Measurements from ENCODE around the gene FZD2.

The FZD2 gene

GRCh38 chr17:44540246-44541084 is 16.8 kb upstream of the FZD2 start:
- H4K20me1 ChIP-seq (ENCODE audit: insufficient read depth, low read length): no peaks in the 10 kb centered on the region
- no peaks in the 10 kb centered on the region for H3K36me3 ChIP-seq (ENCODE audit: insufficient read depth, low read length)
- no peaks in the 10 kb centered on the region for H3K79me2 ChIP-seq (ENCODE audit: insufficient read depth, low read length)
- no peak overlapping the region for H3K4me2 ChIP-seq (ENCODE audit: insufficient read depth, low read length)
- no peak for TF ChIP-seq EZH2 (IDR thresholded peaks at IDR 0.05; ENCODE audit: borderline replicate concordance, low read depth, low read length, severe bottlenecking)
- TF ChIP-seq, protein P1, sequence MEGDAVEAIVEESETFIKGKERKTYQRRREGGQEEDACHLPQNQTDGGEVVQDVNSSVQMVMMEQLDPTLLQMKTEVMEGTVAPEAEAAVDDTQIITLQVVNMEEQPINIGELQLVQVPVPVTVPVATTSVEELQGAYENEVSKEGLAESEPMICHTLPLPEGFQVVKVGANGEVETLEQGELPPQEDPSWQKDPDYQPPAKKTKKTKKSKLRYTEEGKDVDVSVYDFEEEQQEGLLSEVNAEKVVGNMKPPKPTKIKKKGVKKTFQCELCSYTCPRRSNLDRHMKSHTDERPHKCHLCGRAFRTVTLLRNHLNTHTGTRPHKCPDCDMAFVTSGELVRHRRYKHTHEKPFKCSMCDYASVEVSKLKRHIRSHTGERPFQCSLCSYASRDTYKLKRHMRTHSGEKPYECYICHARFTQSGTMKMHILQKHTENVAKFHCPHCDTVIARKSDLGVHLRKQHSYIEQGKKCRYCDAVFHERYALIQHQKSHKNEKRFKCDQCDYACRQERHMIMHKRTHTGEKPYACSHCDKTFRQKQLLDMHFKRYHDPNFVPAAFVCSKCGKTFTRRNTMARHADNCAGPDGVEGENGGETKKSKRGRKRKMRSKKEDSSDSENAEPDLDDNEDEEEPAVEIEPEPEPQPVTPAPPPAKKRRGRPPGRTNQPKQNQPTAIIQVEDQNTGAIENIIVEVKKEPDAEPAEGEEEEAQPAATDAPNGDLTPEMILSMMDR (IDR thresholded peaks at IDR 0.05; ENCODE audit: borderline replicate concordance, extremely low read depth, low read length, poor library complexity, severe bottlenecking): no peak
- no peaks in the 10 kb centered on the region for H3K4me1 ChIP-seq (ENCODE audit: insufficient read depth, low read length)
- no peaks in the 10 kb centered on the region for H3K9me3 ChIP-seq (ENCODE audit: insufficient read depth, low read length, severe bottlenecking)
- no peak overlapping the region for H3K9ac ChIP-seq (ENCODE audit: low read depth, low read length)
- ATAC-seq (ENCODE audit: insufficient read depth, low read depth) (no peak), DNase-seq (no peak)
- H2AFZ ChIP-seq (ENCODE audit: low read depth, low read length): no peak overlapping the region
- no peak overlapping the region for H3K27ac ChIP-seq (ENCODE audit: low read length)
- H3K4me3 ChIP-seq (ENCODE audit: low read depth in 1 of 2, low read length in 2 of 2): no peak overlapping the region
- H3K27me3 ChIP-seq (ENCODE audit: insufficient read depth, low read length, poor library complexity): no peaks in the 10 kb centered on the region

DNA sequence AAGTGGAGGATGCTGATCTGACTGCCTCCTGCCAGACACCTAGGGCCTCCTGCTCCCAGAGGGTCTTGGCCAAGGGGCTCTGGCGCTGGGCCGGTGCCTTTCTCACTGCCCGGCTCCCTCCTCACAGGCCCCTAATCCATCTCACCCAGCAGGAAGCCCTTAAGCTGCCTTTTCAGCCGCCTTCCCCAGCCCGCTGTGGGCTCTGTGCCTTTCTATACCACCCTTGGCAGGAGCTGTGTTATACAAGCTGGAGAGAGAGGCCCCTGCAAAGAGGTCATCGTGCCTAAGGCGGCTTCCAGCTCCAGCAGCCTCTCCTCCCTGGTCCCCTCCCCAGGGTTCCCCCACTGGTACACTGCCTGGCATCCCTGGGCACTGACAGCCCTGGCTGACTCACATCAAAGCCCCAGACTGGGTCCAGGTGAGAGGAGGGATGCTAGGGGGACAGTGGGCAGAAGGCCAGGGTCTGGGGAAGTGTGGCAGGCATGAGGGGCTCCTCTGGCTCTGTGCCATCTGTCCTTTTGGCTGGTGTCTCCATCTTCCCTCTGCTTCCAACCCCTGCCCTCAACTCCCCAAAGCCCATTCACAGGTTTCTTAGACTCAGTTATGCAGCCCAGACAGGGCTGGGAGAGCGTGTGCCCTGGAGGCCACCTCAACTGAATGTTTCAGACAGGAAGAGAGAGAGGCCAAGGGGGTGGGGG is 15.3 kb upstream of the FZD2 start:
- Histone ChIP-seq H4K20me1 (ENCODE audit: insufficient read depth, low read length) (no peaks in the 10 kb centered on the region), H3K27ac (ENCODE audit: low read length) (no peak overlapping the region), H3K79me2 (ENCODE audit: insufficient read depth, low read length) (no peaks in the 10 kb centered on the region), H2AFZ (ENCODE audit: low read depth, low read length) (no peak overlapping the region), H3K9ac (ENCODE audit: low read depth, low read length) (no peak overlapping the region), H3K4me1 (ENCODE audit: insufficient read depth, low read length) (no peaks in the 10 kb centered on the region), H3K27me3 (ENCODE audit: insufficient read depth, low read length, poor library complexity) (no peaks in the 10 kb centered on the region), H3K4me2 (ENCODE audit: insufficient read depth, low read length) (no peak overlapping the region), H3K36me3 (ENCODE audit: insufficient read depth, low read length) (no peaks in the 10 kb centered on the region), H3K4me3 (ENCODE audit: low read depth in 1 of 2, low read length in 2 of 2) (no peak overlapping the region), H3K9me3 (ENCODE audit: insufficient read depth, low read length, severe bottlenecking) (no peaks in the 10 kb centered on the region)
- TF ChIP-seq, protein P1 (IDR thresholded peaks at IDR 0.05; ENCODE audit: borderline replicate concordance, extremely low read depth, low read length, poor library complexity, severe bottlenecking): no peak
- TF ChIP-seq EZH2 (IDR thresholded peaks at IDR 0.05; ENCODE audit: borderline replicate concordance, low read depth, low read length, severe bottlenecking): no peak
- ATAC-seq (ENCODE audit: insufficient read depth, low read depth) (peak; percentile 39; the same call in 1 of the 3 replicates), DNase-seq (no peak)

DNA sequence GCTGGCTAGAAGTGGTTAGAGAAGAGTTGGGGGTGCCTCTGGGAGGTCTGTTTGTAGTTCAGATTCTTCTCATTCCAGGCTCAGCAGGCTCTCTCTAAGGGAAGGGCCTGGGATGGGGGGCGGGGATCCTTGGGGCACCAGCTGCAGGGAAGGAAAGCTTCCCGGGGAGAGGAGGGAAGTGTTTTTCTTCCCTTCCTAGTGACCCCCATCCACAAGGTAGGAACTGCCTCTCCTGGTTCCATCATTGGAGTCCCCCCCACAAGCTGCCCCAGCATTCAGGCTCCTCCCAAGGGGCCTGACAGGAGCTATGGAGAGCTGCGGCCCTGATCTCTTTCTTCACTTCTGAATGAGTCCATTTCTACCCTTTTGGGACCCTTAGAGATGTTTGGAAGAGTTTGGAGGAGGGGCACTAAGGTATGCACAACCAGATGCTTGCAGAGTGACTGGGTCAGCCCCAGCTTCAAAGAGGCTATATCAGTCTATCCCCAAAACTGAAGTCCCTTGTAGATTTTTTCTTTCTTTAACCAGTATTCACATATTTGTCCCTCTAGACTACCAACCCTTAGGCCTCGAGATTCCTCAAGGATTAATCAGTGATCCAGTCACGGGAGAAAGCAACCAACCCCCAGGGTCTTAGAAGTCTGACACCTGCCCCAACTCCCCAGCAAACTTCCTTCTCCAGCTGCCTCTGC is 13.9 kb upstream of the FZD2 start:
- Histone ChIP-seq H3K4me1 (ENCODE audit: insufficient read depth, low read length) (no peaks in the 10 kb centered on the region), H3K27ac (ENCODE audit: low read length) (no peak overlapping the region), H3K4me2 (ENCODE audit: insufficient read depth, low read length) (no peak overlapping the region), H3K9ac (ENCODE audit: low read depth, low read length) (no peak overlapping the region), H2AFZ (ENCODE audit: low read depth, low read length) (no peak overlapping the region), H3K79me2 (ENCODE audit: insufficient read depth, low read length) (no peaks in the 10 kb centered on the region), H3K9me3 (ENCODE audit: insufficient read depth, low read length, severe bottlenecking) (no peaks in the 10 kb centered on the region), H3K4me3 (ENCODE audit: low read depth in 1 of 2, low read length in 2 of 2) (no peak overlapping the region), H3K36me3 (ENCODE audit: insufficient read depth, low read length) (no peaks in the 10 kb centered on the region), H3K27me3 (ENCODE audit: insufficient read depth, low read length, poor library complexity) (no peaks in the 10 kb centered on the region), H4K20me1 (ENCODE audit: insufficient read depth, low read length) (no peaks in the 10 kb centered on the region)
- TF ChIP-seq EZH2 (IDR thresholded peaks at IDR 0.05; ENCODE audit: borderline replicate concordance, low read depth, low read length, severe bottlenecking): no peak
- TF ChIP-seq, protein P1 (IDR thresholded peaks at IDR 0.05; ENCODE audit: borderline replicate concordance, extremely low read depth, low read length, poor library complexity, severe bottlenecking): no peak
- no peak for DNase-seq
- ATAC-seq (ENCODE audit: insufficient read depth, low read depth): no peak
